ENCODE results near the gene ZNF148. TPM values are rescaled to one million over a fixed set of nuclear protein-coding genes. Genes with fewer than 3 reads are reported as not detected.
A peak's percentile ranks its signal among the peaks of the same experiment; 100 is the strongest.

ZNF148 gene
- polyA plus RNA-seq, 4 donors = 4.6 to 24.0 (median 5.6) TPM

DNA sequence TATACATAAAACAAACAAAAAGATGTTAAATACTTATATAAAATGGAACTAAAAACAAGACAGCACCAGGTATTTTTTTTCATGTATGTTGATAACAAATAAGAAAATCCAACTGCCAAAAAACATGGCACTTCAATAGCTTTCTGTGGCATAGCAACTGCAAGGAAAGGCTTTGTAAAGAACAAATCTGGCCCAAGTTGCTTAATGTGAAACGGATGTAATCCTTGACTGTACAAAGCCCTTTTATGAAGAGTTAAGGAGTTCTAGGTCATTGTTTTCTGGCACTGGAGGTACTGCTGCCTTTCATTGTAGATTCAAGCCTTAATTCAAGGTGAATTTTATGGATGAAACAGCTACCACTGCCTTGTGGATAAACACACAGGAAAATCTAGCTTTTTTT is 93.7 kb downstream of the ZNF148 start:
- whole genome bisulfite sequencing, 3 donors = 75 to 86% (median 83%) methylated on average over 1 of the region's 1 CpG
- Histone ChIP-seq H3K4me3 (ENCODE audit: low read depth in 1 of 3, low read length in 3 of 3) (no peak overlapping the region), H3K36me3 (ENCODE audit: control insufficient read depth in 3 of 3, insufficient read depth in 2 of 3, low read depth in 1 of 3, low read length in 3 of 3) (peaks cover 0 to 4% (median 0%) of the 10 kb centered on the region in 3 donors), H3K27me3 (ENCODE audit: control insufficient read depth in 3 of 3, insufficient read depth in 3 of 3, low read length in 3 of 3) (no peaks in the 10 kb centered on the region), H3K27ac (ENCODE audit: low read depth in 1 of 3, low read length in 2 of 3) (no peak overlapping the region), H3K9me3 (ENCODE audit: control insufficient read depth in 2 of 2, insufficient read depth in 1 of 2, low read depth in 1 of 2, low read length in 1 of 2) (no peaks in the 10 kb centered on the region), H3K4me1 (ENCODE audit: control insufficient read depth in 3 of 3, insufficient read depth in 2 of 3, low read depth in 1 of 3, low read length in 2 of 3) (no peaks in the 10 kb centered on the region)
- DNase-seq (no peak), FAIRE-seq (no peak)

- no peaks in the 10 kb centered on the region for H3K4me1 ChIP-seq (ENCODE audit: control insufficient read depth in 3 of 3, insufficient read depth in 2 of 3, low read depth in 1 of 3, low read length in 2 of 3)
- H3K4me3 ChIP-seq (ENCODE audit: low read depth in 1 of 3, low read length in 3 of 3) = no peak overlapping the region
- 95 to 97% (median 96%) methylated on average over 2 of the region's 2 CpGs for WGBS, 3 donors
- H3K36me3 ChIP-seq (ENCODE audit: control insufficient read depth in 3 of 3, insufficient read depth in 2 of 3, low read depth in 1 of 3, low read length in 3 of 3) = peaks cover 0 to 4% (median 0%) of the 10 kb centered on the region in 3 donors
- H3K27ac ChIP-seq (ENCODE audit: low read depth in 1 of 3, low read length in 2 of 3) = no peak overlapping the region
- FAIRE-seq (no peak), DNase-seq (peak in 1 of 2 donors; percentile 48)
- no peaks in the 10 kb centered on the region for H3K9me3 ChIP-seq (ENCODE audit: control insufficient read depth in 2 of 2, insufficient read depth in 1 of 2, low read depth in 1 of 2, low read length in 1 of 2)
- no peaks in the 10 kb centered on the region for H3K27me3 ChIP-seq (ENCODE audit: control insufficient read depth in 3 of 3, insufficient read depth in 3 of 3, low read length in 3 of 3)
Observed at GRCh38 chr3:125280668-125281361, 94.3 kb downstream of the ZNF148 start.

DNA sequence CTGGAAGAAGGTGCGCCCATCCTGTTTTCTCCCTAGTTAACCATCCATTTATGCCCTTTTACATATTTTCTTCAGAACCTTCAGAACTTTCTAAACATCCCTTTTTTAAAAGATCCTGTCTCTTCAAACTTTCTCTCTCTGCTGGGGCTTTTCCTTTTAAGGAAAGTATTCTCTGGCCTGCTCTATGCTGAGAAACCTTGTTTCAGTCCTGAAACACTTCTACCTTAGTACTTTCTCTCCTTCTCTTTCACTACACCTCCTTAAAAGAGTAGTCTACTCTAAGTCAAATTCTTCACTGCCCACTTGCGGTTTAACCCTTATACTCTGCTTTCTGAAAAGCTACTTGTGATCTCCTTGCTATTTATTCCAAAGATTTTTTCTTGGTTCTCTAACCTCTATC is 97.0 kb downstream of the ZNF148 start:
- no peak overlapping the region for H3K27ac ChIP-seq (ENCODE audit: low read depth in 1 of 3, low read length in 2 of 3)
- WGBS, 3 donors = 95 to 99% (median 97%) methylated on average over 2 of the region's 2 CpGs

GRCh38 chr3:125271127-125271526 is 104.0 kb downstream of the ZNF148 start:
- no peaks in the 10 kb centered on the region for H3K9me3 ChIP-seq (ENCODE audit: control insufficient read depth in 2 of 2, insufficient read depth in 1 of 2, low read depth in 1 of 2, low read length in 1 of 2)
- H3K36me3 ChIP-seq (ENCODE audit: control insufficient read depth in 3 of 3, insufficient read depth in 2 of 3, low read depth in 1 of 3, low read length in 3 of 3) = peaks cover 0 to 13% (median 7%) of the 10 kb centered on the region in 3 donors
- H3K4me1 ChIP-seq (ENCODE audit: control insufficient read depth in 3 of 3, insufficient read depth in 2 of 3, low read depth in 1 of 3, low read length in 2 of 3) = no peaks in the 10 kb centered on the region
- H3K27ac ChIP-seq (ENCODE audit: low read depth in 1 of 3, low read length in 2 of 3) = no peak overlapping the region
- no peak overlapping the region for H3K4me3 ChIP-seq (ENCODE audit: low read depth in 1 of 3, low read length in 3 of 3)
- FAIRE-seq (no peak), DNase-seq (no peak)
- H3K27me3 ChIP-seq (ENCODE audit: control insufficient read depth in 3 of 3, insufficient read depth in 3 of 3, low read length in 3 of 3) = no peaks in the 10 kb centered on the region
- WGBS, 3 donors = 81 to 84% (median 82%) methylated on average over 7 of the region's 7 CpGs

More for the DNA sequence above, 97.0 kb downstream of the ZNF148 start:
- no peak for FAIRE-seq
- Histone ChIP-seq H3K4me3 (ENCODE audit: low read depth in 1 of 3, low read length in 3 of 3) (no peak overlapping the region), H3K4me1 (ENCODE audit: control insufficient read depth in 3 of 3, insufficient read depth in 2 of 3, low read depth in 1 of 3, low read length in 2 of 3) (no peaks in the 10 kb centered on the region), H3K9me3 (ENCODE audit: control insufficient read depth in 2 of 2, insufficient read depth in 1 of 2, low read depth in 1 of 2, low read length in 1 of 2) (no peaks in the 10 kb centered on the region), H3K27me3 (ENCODE audit: control insufficient read depth in 3 of 3, insufficient read depth in 3 of 3, low read length in 3 of 3) (no peaks in the 10 kb centered on the region), H3K36me3 (ENCODE audit: control insufficient read depth in 3 of 3, insufficient read depth in 2 of 3, low read depth in 1 of 3, low read length in 3 of 3) (peaks cover 0 to 8% (median 0%) of the 10 kb centered on the region in 3 donors)
- DNase-seq = no peak

- H3K27ac ChIP-seq (ENCODE audit: low read depth in 1 of 3, low read length in 2 of 3) = no peak overlapping the region
- H3K9me3 ChIP-seq (ENCODE audit: control insufficient read depth in 2 of 2, insufficient read depth in 1 of 2, low read depth in 1 of 2, low read length in 1 of 2) = no peaks in the 10 kb centered on the region
- 85 to 96% (median 87%) methylated on average over 1 of the region's 1 CpG for whole genome bisulfite sequencing, 3 donors
- no peaks in the 10 kb centered on the region for H3K27me3 ChIP-seq (ENCODE audit: control insufficient read depth in 3 of 3, insufficient read depth in 3 of 3, low read length in 3 of 3)
- H3K36me3 ChIP-seq (ENCODE audit: control insufficient read depth in 3 of 3, insufficient read depth in 2 of 3, low read depth in 1 of 3, low read length in 3 of 3) = peaks cover 0 to 14% (median 9%) of the 10 kb centered on the region in 3 donors
- no peak overlapping the region for H3K4me3 ChIP-seq (ENCODE audit: low read depth in 1 of 3, low read length in 3 of 3)
- FAIRE-seq (no peak), DNase-seq (no peak)
- peaks cover 0 to 2% (median 0%) of the 10 kb centered on the region in 3 donors for H3K4me1 ChIP-seq (ENCODE audit: control insufficient read depth in 3 of 3, insufficient read depth in 2 of 3, low read depth in 1 of 3, low read length in 2 of 3)
Observed at GRCh38 chr3:125267460-125267859, 107.7 kb downstream of the ZNF148 start.

DNA sequence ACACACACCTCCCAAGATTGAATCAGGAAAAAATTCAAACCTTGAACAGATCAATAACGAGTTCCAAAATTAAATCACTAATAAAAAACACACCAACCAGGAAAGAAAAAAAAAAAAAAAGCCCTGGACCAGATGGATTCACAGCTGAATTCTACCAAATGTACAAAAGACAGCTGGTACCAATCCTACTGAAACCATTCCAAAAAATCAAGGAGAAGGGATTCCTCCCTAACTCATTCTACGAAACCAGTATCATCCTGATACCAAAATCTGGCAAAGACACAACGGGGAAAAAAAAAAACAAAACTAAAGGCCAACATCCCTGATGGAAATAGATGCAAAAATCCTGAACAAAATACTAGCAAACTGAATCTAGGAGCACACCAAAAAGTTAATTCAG is 108.2 kb downstream of the ZNF148 start:
- Histone ChIP-seq H3K9me3 (ENCODE audit: control insufficient read depth in 2 of 2, insufficient read depth in 1 of 2, low read depth in 1 of 2, low read length in 1 of 2) (no peaks in the 10 kb centered on the region), H3K4me3 (ENCODE audit: low read depth in 1 of 3, low read length in 3 of 3) (no peak overlapping the region), H3K27ac (ENCODE audit: low read depth in 1 of 3, low read length in 2 of 3) (no peak overlapping the region), H3K36me3 (ENCODE audit: control insufficient read depth in 3 of 3, insufficient read depth in 2 of 3, low read depth in 1 of 3, low read length in 3 of 3) (peaks cover 0 to 14% (median 9%) of the 10 kb centered on the region in 3 donors), H3K27me3 (ENCODE audit: control insufficient read depth in 3 of 3, insufficient read depth in 3 of 3, low read length in 3 of 3) (no peaks in the 10 kb centered on the region), H3K4me1 (ENCODE audit: control insufficient read depth in 3 of 3, insufficient read depth in 2 of 3, low read depth in 1 of 3, low read length in 2 of 3) (peaks cover 0 to 2% (median 0%) of the 10 kb centered on the region in 3 donors)
- DNase-seq (no peak), FAIRE-seq (no peak)
- 86 to 93% (median 91%) methylated on average over 3 of the region's 3 CpGs for WGBS, 3 donors

DNA sequence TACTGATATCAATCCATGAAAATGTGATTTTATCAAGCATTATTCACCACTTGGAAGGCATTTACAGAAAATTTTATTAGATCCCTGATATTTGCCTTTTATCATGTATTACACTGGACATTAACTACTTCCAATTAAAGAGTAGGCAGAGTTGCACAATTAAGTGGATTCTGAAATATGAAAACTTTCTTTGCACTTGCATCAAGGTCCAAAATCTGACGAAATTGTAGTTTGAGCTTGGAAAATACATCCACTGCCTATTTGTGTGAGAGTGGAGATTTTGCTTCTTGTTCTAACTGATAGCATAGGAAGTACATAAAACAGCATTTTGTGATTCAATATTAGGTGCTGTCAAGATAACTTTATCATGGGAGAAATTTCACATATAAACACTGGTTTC is 113.0 kb downstream of the ZNF148 start:
- Histone ChIP-seq H3K4me1 (ENCODE audit: control insufficient read depth in 3 of 3, insufficient read depth in 2 of 3, low read depth in 1 of 3, low read length in 2 of 3) (peaks cover 0 to 2% (median 0%) of the 10 kb centered on the region in 3 donors), H3K36me3 (ENCODE audit: control insufficient read depth in 3 of 3, insufficient read depth in 2 of 3, low read depth in 1 of 3, low read length in 3 of 3) (peaks cover 0 to 7% (median 4%) of the 10 kb centered on the region in 3 donors), H3K4me3 (ENCODE audit: low read depth in 1 of 3, low read length in 3 of 3) (no peak overlapping the region), H3K27ac (ENCODE audit: low read depth in 1 of 3, low read length in 2 of 3) (no peak overlapping the region), H3K9me3 (ENCODE audit: control insufficient read depth in 2 of 2, insufficient read depth in 1 of 2, low read depth in 1 of 2, low read length in 1 of 2) (peaks cover 0 to 4% of the 10 kb centered on the region in 2 donors), H3K27me3 (ENCODE audit: control insufficient read depth in 3 of 3, insufficient read depth in 3 of 3, low read length in 3 of 3) (no peaks in the 10 kb centered on the region)
- FAIRE-seq (no peak), DNase-seq (no peak)
- 83 to 90% (median 87%) methylated on average over 1 of the region's 1 CpG for WGBS, 3 donors

DNA sequence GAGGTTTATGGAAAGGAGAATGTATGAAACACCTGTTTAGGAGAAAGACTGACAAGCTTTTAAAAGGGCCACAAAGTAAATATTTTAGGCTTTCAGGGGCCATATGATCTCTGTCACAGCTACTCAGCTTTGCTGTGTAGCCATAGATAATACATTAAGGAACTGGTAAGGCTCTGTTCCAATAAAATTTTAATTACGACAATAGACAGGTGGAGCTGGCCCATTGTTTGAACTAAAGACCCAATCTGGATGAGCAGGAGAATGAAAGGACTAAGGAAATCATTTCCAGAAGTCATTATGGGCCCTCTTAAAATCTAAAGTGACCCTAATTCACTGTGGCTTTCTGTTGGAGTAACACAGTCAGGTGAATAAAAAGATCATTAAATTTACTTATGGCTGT is 114.1 kb downstream of the ZNF148 start:
- DNase-seq (no peak), FAIRE-seq (no peak)
- Histone ChIP-seq H3K9me3 (ENCODE audit: control insufficient read depth in 2 of 2, insufficient read depth in 1 of 2, low read depth in 1 of 2, low read length in 1 of 2) (peaks cover 0 to 10% of the 10 kb centered on the region in 2 donors), H3K4me3 (ENCODE audit: low read depth in 1 of 3, low read length in 3 of 3) (no peak overlapping the region), H3K4me1 (ENCODE audit: control insufficient read depth in 3 of 3, insufficient read depth in 2 of 3, low read depth in 1 of 3, low read length in 2 of 3) (peaks cover 0 to 2% (median 0%) of the 10 kb centered on the region in 3 donors), H3K36me3 (ENCODE audit: control insufficient read depth in 3 of 3, insufficient read depth in 2 of 3, low read depth in 1 of 3, low read length in 3 of 3) (peaks cover 0 to 13% (median 4%) of the 10 kb centered on the region in 3 donors), H3K27me3 (ENCODE audit: control insufficient read depth in 3 of 3, insufficient read depth in 3 of 3, low read length in 3 of 3) (no peaks in the 10 kb centered on the region), H3K27ac (ENCODE audit: low read depth in 1 of 3, low read length in 2 of 3) (no peak overlapping the region)
- WGBS, 3 donors = 70 to 91% (median 86%) methylated on average over 1 of the region's 1 CpG

Data from small intestine (tissue), 7 donors.